ENCODE results near the gene PWWP3B.

Gene PWWP3B

GRCh38 chrX:106168107-106168506 lies at the start of gene PWWP3B:
TSS of gene PWWP3B (plus strand) at chrX:106168305. CDS start at chrX:106205433, 37,128 bp downstream.
- peak within 1 kb of the TSS; percentile 69 for H3K4me2 ChIP-seq (ENCODE audit: low read length)
- H2AFZ ChIP-seq, result no peak within 1 kb of the TSS
- no peak for TF ChIP-seq CTCF (IDR thresholded peaks at IDR 0.05)
- H3K27me3 ChIP-seq (ENCODE audit: control insufficient read depth, insufficient read depth, low read length), result no peaks in the 10 kb centered on the region
- H3K9me3 ChIP-seq (ENCODE audit: control insufficient read depth, low read length), result no peaks in the 10 kb centered on the region
- H3K36me3 ChIP-seq (ENCODE audit: control insufficient read depth, insufficient read depth, low read length), result no peaks in the 10 kb centered on the region
- peak within 1 kb of the TSS; percentile 27 for H3K4me3 ChIP-seq (ENCODE audit: low read depth, low read length)
- no peak within 1 kb of the TSS for H3K9ac ChIP-seq
- no peaks in the 10 kb centered on the region for H3K4me1 ChIP-seq
- H3K27ac ChIP-seq, result no peak within 1 kb of the TSS
- H3K79me2 ChIP-seq, result no peaks in the 10 kb centered on the region

- no peak overlapping the region for H3K9ac ChIP-seq
- no peak overlapping the region for H3K4me3 ChIP-seq (ENCODE audit: low read depth, low read length)
- no peak overlapping the region for H3K27ac ChIP-seq
- no peaks in the 10 kb centered on the region for H3K4me1 ChIP-seq
- no peak overlapping the region for H2AFZ ChIP-seq
- no peaks in the 10 kb centered on the region for H3K79me2 ChIP-seq
- H3K27me3 ChIP-seq (ENCODE audit: control insufficient read depth, insufficient read depth, low read length), result no peaks in the 10 kb centered on the region
- no peaks in the 10 kb centered on the region for H3K36me3 ChIP-seq (ENCODE audit: control insufficient read depth, insufficient read depth, low read length)
- H3K9me3 ChIP-seq (ENCODE audit: control insufficient read depth, low read length), result no peaks in the 10 kb centered on the region
- H3K4me2 ChIP-seq (ENCODE audit: low read length), result no peak overlapping the region
- TF ChIP-seq CTCF (IDR thresholded peaks at IDR 0.05), result no peak
Measured at GRCh38 chrX:106139048-106139447, 29.1 kb upstream of the PWWP3B start.

- Histone ChIP-seq H3K27me3 (ENCODE audit: control insufficient read depth, insufficient read depth, low read length) (no peaks in the 10 kb centered on the region), H3K36me3 (ENCODE audit: control insufficient read depth, insufficient read depth, low read length) (no peaks in the 10 kb centered on the region), H3K4me1 (no peaks in the 10 kb centered on the region), H2AFZ (no peak overlapping the region), H3K4me3 (ENCODE audit: low read depth, low read length) (no peak overlapping the region), H3K4me2 (ENCODE audit: low read length) (no peak overlapping the region), H3K9me3 (ENCODE audit: control insufficient read depth, low read length) (no peaks in the 10 kb centered on the region), H3K27ac (no peak overlapping the region), H3K9ac (no peak overlapping the region), H3K79me2 (no peaks in the 10 kb centered on the region)
- TF ChIP-seq CTCF (IDR thresholded peaks at IDR 0.05), result no peak
Measured at GRCh38 chrX:106144755-106145639, 23.1 kb upstream of the PWWP3B start.

- Histone ChIP-seq H3K36me3 (ENCODE audit: control insufficient read depth, insufficient read depth, low read length) (no peaks in the 10 kb centered on the region), H3K27ac (no peak overlapping the region), H3K79me2 (no peaks in the 10 kb centered on the region), H3K4me1 (no peaks in the 10 kb centered on the region), H3K27me3 (ENCODE audit: control insufficient read depth, insufficient read depth, low read length) (no peaks in the 10 kb centered on the region), H3K4me3 (ENCODE audit: low read depth, low read length) (no peak overlapping the region), H2AFZ (no peak overlapping the region), H3K9ac (no peak overlapping the region), H3K4me2 (ENCODE audit: low read length) (no peak overlapping the region), H3K9me3 (ENCODE audit: control insufficient read depth, low read length) (no peaks in the 10 kb centered on the region)
- no peak for TF ChIP-seq CTCF (IDR thresholded peaks at IDR 0.05)
Measured at GRCh38 chrX:106150701-106151100, 17.4 kb upstream of the PWWP3B start.

- Histone ChIP-seq H2AFZ (no peak overlapping the region), H3K9me3 (ENCODE audit: control insufficient read depth, low read length) (no peaks in the 10 kb centered on the region), H3K9ac (no peak overlapping the region), H3K27me3 (ENCODE audit: control insufficient read depth, insufficient read depth, low read length) (no peaks in the 10 kb centered on the region), H3K27ac (no peak overlapping the region), H3K36me3 (ENCODE audit: control insufficient read depth, insufficient read depth, low read length) (no peaks in the 10 kb centered on the region), H3K79me2 (no peaks in the 10 kb centered on the region), H3K4me1 (no peaks in the 10 kb centered on the region), H3K4me3 (ENCODE audit: low read depth, low read length) (no peak overlapping the region), H3K4me2 (ENCODE audit: low read length) (no peak overlapping the region)
- no peak for TF ChIP-seq CTCF (IDR thresholded peaks at IDR 0.05)
Measured at GRCh38 chrX:106159861-106160282, 8.2 kb upstream of the PWWP3B start.
